Measurements from ENCODE around the gene KIF3A.
A peak's percentile ranks its signal among the peaks of the same experiment; 100 is the strongest.

KIF3A gene

DNA sequence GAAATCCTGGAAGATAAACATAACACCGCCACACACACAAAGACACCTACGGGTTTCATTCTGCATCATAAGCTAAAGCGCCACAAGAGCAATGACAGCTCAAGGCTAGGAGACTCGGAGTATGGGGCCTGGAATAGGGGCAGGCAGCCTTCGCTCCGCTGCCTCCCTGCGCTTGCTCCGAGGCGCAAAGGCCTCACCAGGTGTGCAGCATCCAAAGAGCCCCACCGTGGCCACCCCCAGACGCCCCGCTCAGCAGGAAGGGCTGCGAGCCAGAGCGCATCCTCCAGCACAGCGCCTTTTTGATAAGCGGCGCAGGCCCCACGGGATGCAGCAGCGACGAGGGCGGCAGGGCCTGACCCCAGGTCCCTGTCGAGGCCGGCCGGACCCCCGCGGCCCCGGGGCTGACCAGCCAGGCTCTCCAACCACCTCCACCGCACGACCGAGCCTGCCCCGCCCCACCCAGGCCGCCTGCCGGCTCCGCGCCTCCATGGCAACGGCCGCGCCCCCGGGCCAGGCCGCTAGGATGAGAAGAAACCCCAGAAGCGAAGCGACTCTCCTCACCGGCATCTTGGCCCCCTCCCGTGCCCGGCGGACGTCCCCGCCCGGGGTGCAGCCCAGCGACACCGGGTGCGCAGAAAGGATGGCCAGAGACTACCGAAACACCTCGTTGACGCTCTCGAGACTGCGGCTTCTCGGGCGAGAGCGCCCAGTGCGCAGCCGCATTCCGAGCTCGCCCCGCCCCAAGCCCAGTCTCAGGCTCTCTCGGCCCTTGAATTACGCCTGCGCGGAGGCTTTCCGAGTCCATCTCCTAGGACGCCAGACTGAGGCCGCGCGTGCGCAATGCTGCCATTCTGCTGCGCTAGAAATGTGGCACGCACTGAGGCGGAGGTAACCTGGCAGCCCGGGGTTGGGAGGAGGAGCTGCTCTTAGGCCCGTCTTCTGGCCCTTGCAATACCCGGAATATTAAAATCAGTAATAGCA lies at the start of gene KIF3A:
KIF3A (minus strand) TSS at position 694 of the 981 bp plus-strand sequence; CDS start at position 567, 127 bp downstream.
- DNase-seq, result peak; percentile 91 to 95

DNA sequence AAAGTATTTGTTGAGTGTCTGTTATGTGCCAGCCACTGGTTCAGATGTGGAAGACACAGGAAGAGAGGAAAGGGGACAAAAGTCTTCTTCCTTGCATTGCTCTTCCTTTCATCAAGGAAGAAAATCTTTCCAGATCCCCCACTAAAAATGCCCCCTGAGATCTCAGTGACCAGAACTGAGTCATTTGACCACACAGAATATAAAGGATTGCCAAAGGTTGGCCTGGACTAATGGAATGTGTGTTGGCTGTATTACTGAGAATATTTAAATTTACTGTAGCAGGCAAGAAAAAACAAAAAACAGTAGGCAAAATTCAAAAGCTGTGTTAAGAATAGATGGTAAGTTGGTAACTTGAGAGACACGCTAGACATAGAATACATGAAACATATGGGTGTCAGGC lies 49.7 kb upstream of the KIF3A start:
- DNase-seq, result no peak

- DNase-seq, result no peak
These were observed 48.5 kb upstream of the KIF3A start for GRCh38 chr5:132785864-132786263.

- no peak for DNase-seq
These were observed 48.0 kb upstream of the KIF3A start for GRCh38 chr5:132785365-132785764.

DNA sequence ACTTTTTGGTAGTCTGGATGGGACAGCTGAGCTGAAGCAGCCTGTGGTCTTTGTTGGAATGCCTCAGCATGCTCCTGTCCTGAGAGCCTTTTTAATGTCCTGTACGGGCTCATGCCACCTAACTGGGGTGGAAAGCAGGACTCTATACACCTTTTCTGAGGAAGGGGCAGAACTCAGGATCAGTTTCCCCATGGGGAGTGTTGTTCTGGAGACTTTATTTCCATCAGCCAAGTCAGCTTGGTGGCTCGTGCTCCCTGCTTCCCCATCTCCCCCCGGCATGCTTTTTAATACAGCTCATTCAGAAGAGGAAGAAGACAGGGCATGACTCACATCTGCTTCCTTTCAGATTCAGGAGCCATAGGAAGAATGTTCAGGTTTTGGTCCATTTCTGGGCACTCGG lies 44.8 kb upstream of the KIF3A start:
- no peak for DNase-seq

DNA sequence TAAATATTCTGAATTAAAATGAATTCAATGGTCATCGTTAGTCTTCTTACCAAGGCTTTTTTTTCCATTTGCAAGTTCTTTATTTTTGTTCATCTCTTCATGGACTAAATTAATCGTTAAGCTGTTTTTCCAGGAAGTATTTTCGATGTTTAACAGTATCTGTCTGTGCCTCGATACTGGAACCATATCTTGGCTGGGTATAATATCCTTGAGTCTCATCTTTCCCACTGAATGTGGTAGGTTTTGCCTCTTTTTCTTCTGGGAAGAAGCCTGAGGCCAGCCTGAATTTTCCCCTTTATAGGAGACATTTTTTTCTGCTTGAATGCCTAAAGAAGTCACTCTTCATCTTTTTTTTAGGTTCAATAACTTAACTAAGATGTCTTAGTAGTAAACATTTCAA lies 43.7 kb upstream of the KIF3A start:
- no peak for DNase-seq

DNA sequence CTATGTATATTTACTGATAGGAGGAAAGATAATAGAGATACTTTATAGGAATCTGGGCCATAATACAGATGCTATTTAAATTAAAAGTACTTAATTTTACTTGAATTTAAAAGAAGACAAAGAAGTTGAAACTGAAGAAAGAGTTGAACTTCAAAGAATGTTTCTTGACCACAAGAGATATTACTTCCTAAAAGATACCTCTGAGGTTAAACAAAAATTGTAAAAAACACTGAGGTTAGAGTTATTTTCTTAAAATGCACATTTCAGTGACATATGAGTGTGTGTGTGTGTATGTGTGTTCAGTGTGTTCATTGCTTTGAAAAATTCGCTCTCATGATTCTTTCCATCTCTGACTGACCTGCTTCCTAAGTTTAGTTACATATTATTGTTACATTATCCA lies 43.2 kb upstream of the KIF3A start:
- DNase-seq, result no peak

GRCh38 chr5:132779961-132780360 lies 42.6 kb upstream of the KIF3A start:
- no peak for DNase-seq

GRCh38 chr5:132778856-132779255 lies 41.5 kb upstream of the KIF3A start:
- DNase-seq, result no peak

GRCh38 chr5:132778129-132778528 lies 40.8 kb upstream of the KIF3A start:
- no peak for DNase-seq

DNA sequence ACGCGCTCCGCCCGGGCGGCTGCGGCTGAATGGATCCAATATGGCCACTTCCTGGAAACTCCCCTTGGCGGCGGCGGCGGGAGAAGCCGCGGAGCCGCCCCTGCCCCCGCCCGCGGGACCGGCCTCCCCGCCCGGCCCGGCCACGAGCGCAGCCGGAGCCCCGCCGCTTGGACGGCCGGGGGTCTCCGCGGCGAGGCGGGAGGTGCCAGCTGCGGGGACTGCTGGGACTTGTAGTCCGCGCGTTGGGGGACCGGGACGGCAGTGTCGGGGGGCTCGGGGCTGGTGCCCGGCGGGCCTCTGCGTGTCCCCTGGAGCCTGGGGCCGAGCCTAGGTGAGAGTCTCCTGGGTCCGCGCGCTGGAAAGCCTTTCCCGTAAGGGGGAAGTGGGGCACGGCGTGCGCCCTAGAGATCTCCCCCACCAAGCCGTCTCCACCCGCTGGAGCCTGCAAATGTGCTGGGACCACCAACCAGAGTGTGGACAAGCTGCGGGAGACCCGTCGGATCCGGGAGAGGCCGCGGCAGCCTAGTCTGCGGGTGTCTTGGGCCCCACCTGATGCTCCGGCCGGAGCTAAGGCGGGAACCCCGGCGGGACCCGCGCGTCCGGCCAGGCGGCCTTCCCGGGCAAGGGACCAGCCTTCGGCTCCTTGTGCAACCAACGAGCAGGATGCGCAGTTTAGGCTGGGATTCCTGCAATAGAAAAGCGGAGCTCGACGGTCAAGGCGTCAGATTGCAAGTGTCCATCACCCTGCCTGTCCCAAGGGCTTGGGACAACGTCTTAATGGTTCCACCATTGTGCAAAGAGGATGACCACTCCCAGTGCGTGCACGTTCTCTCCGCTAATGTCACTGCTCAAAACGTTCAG lies 40.1 kb upstream of the KIF3A start, which contains the start of gene SEPTIN8:
SEPTIN8 (minus strand) TSS at position 31 of the 861 bp plus-strand sequence. CDS start 102 bp downstream, outside the sequence.
- DNase-seq, result peak in 1 of 2 experiments; percentile 41

DNA sequence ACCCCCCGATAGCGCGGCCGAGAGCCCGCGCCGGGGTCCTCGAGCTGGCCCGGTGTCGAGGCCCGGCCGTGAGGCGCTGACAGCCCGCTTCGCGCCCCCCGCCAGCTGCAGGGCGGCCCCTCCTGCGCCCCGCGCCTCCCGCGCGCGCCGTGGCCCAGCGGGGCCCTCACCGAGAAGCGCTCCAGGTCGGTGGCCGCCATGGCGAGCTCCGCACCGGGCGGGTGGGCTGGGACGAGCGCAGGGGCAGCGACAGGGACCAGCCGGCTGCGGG lies 39.5 kb upstream of the KIF3A start:
- DNase-seq, result no peak

DNA sequence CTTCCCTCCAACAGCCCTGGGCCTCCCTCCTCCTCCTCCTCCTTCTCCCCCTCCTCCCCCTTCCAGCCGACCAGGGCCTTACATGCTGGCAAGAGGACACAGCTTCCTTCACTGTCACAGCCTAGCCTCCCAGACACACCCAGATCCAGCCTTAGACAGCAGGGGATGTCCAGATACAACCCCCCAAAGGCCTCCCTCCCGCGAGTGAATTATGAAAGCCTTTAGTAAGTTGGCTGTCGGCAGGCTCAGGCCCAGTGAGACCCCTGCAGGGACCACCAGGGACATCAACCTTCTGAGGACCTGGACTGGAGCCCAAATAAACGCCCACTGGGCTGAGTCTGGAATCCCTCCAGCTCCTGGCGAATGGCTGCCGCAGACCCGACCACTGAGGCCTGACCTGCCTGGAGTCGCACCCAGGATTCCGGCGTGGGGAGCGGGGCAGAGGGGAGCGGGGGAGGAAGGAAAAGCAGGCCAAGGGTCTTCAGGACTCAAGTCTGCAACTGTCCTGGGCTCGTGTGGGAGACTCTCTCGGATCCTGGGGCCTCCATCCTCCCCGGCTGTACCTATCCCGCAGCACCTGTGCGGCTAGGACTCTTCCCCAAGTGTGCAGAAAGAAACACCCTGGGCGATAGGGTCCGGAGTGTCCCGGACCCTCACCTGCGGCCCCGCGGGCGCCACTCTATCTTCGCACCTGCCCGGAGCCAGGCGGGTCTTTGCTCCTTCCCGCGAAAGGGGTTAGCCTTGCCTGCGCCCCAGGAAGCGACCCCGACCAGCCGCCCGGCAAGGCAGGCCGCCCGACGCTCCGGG lies 39.0 kb upstream of the KIF3A start:
- peak; percentile 33 to 50 for DNase-seq

- peak in 1 of 2 experiments; percentile 26 for DNase-seq
These were observed 38.2 kb upstream of the KIF3A start for GRCh38 chr5:132775476-132775961.

GRCh38 chr5:132774896-132775295 lies 37.5 kb upstream of the KIF3A start:
- DNase-seq, result no peak

- no peak for DNase-seq
These were observed 37.1 kb upstream of the KIF3A start for GRCh38 chr5:132774406-132774805.

- peak; percentile 70 to 87 for DNase-seq
These were observed 36.4 kb upstream of the KIF3A start for GRCh38 chr5:132773601-132774355.

GRCh38 chr5:132773114-132773513 lies 35.8 kb upstream of the KIF3A start:
- no peak for DNase-seq

DNA sequence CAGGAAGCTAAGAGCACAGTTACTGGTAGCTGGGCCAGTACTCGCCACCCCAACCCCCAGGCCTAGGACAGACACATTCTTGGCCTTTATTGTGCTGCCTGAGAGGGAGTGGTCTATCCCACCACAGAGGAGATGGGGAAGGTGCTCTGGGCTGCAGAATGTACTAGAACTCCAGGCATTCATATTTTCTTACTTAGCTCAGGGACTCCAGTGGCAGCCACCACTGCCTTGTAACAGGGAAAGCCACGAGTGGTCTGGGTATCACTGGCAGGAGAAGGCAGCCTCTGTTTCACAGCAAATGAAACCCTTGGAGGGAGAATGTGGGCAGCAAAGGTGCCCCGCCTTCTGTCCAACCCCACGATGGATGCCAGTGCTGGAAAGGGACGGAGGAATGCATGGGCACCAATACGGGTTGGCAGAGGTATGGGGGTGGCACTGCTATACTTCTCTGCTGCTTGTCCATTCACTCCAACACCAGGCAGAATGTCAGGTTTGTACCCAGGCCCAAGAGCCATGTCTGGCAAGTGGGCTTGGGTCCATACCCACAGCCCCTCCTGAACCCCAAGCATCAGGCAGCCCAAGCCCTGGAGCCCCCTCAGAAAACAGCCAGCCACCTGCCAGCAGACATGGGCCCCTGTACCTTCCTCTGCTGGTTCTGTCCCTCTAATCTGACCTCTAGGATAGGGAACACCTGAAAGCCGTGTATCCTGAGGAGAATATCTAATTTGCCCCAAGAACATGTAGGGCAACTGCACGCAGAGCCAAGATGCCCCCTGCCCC lies 35.1 kb upstream of the KIF3A start:
- no peak for DNase-seq

DNA sequence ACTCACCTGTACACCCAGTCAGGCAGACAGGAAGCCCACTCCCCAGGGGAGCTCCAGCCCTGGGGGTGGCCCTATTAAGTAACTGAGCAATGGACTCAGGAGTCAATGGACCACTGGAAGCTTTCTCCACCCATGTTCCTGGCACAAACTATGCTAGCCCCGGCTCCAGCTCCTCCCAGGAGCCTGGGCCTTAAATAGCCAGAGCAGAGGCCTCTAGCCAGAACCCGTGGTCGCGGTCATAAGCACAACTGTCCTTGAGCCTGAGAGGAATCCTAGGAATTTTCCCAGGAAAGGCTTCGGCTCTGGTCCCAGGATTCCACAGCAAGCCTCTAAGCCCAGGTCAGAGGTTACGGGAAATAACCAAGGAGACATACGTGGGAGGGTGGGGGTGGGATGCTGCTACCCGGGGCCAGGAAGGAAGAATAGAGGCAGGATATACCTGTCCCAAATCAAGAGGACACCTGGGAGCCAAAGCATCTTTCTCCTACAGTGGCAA lies 34.2 kb upstream of the KIF3A start:
- DNase-seq, result no peak

Data from NCI-H524 (cell line).